HepG2 (cell line): ENCODE results near the gene UCN2. TPM values are rescaled to one million over a fixed set of nuclear protein-coding genes. Genes with fewer than 3 reads are reported as not detected.

ENCODE experiments used
- CCAR2 ChIP-seq: fragments of 200-400 bp; formaldehyde crosslinking; optimal IDR thresholded peaks from 2 replicates; pipeline ENCODE3; 2018; ENCODE audit warnings: low read depth, mild to moderate bottlenecking, low read length, moderate library complexity
- ETV5 ChIP-seq: IDR thresholded peaks from 2 replicates; pipeline ENCODE4 v1.6.1; 2018; ENCODE audit warnings: missing biosample characterization, missing genetic modification reagents, inconsistent platforms, borderline replicate concordance
- HIVEP1 ChIP-seq: sonication (generic); formaldehyde crosslinking; IDR thresholded peaks from 2 replicates; pipeline ENCODE4 v1.4.0; 2020; ENCODE audit warnings: mild to moderate bottlenecking, missing genetic modification reagents
- IKZF1 ChIP-seq: fragments of 450-650 bp; IDR thresholded peaks from 2 replicates; pipeline ENCODE4 v1.7.1; 2016
- MLLT10 ChIP-seq: sonication (generic); formaldehyde crosslinking; IDR thresholded peaks from 2 replicates; pipeline ENCODE4 v1.4.0; 2020; ENCODE audit warnings: missing genetic modification reagents
- NONO ChIP-seq, 2 experiments: fragments of 450-650 bp in 1 of 2; sonication (generic) in 1 of 2; formaldehyde crosslinking in 1 of 2; IDR thresholded peaks in 1 of 2; conservative IDR thresholded peaks in 1 of 2; 2 replicates each; pipeline versions ENCODE4 v1.6.1 to v1.8.0; 2017 to 2022; ENCODE audit warnings: mild to moderate bottlenecking in 1 of 2, missing genetic modification reagents in 1 of 2, moderate library complexity in 1 of 2
- PAX8 ChIP-seq: sonication (generic); formaldehyde crosslinking; IDR thresholded peaks from 2 replicates; pipeline ENCODE4 v1.8.0; 2022; ENCODE audit warnings: mild to moderate bottlenecking, missing genetic modification reagents, borderline replicate concordance
- PRDM10 ChIP-seq: sonication (generic); formaldehyde crosslinking; IDR thresholded peaks from 2 replicates; pipeline ENCODE4 v1.4.0; 2020; ENCODE audit warnings: low read depth, missing genetic modification reagents
- PREB ChIP-seq: sonication (generic); formaldehyde crosslinking; IDR thresholded peaks from 2 replicates; pipeline ENCODE4 v1.4.0; 2020; ENCODE audit warnings: missing genetic modification reagents
- RBFOX2 ChIP-seq: fragments of 200-400 bp; formaldehyde crosslinking; IDR thresholded peaks from 2 replicates; pipeline ENCODE4 v1.6.1; 2017; ENCODE audit warnings: low read depth, mild to moderate bottlenecking, low read length
- ZBTB21 ChIP-seq: sonication (generic); formaldehyde crosslinking; IDR thresholded peaks from 2 replicates; pipeline ENCODE4 v1.4.0; 2020; ENCODE audit warnings: missing genetic modification reagents
- ZBTB44 ChIP-seq: sonication (generic); formaldehyde crosslinking; IDR thresholded peaks from 2 replicates; pipeline ENCODE4 v1.4.0; 2020; ENCODE audit warnings: missing genetic modification reagents
- ZNF580 ChIP-seq: IDR thresholded peaks from 2 replicates; pipeline ENCODE4 v1.6.1; 2016; ENCODE audit warnings: low read depth, borderline replicate concordance
- ZNF598 ChIP-seq: sonication (generic); formaldehyde crosslinking; IDR thresholded peaks from 2 replicates; pipeline ENCODE4 v1.5.1; 2020; ENCODE audit warnings: mild to moderate bottlenecking, missing genetic modification reagents, borderline replicate concordance
- ZNF773 ChIP-seq: sonication (generic); formaldehyde crosslinking; IDR thresholded peaks from 2 replicates; pipeline ENCODE4 v1.4.0; 2020; ENCODE audit warnings: missing genetic modification reagents, borderline replicate concordance
- polyA plus RNA-seq, 8 experiments: library from polyadenylated mRNA; depleted of rRNA in 3 of 8; stranded (reverse) in 7 of 8; unstranded in 1 of 8; fragments of >200 nt; fragmentation: Illumina TruSeq in 4 of 8; extraction: Trizol in 4 of 8; gene quantifications; 2 replicates each; pipeline versions ENCODE4 v1.2.1 to v1.2.3, GENCODE V29; 2011 to 2016; ENCODE audit warnings: low read depth in 4 of 8, missing spikeins in 1 of 8, mixed read lengths in 1 of 8; ENCODE audit not compliant: insufficient read depth in 1 of 8
- total RNA-seq, 5 experiments: library from RNA; depleted of rRNA; stranded (reverse); fragments of >200 nt; fragmentation: Illumina TruSeq; extraction: Trizol; gene quantifications; 2 replicates each; pipeline ENCODE4 v1.2.3, GENCODE V29; 2016; ENCODE audit warnings: low read depth in 1 of 5
- TF ChIP-seq, protein P1 (sequence below): sonication (generic); formaldehyde crosslinking; IDR thresholded peaks from 2 replicates; pipeline ENCODE4 v1.8.1; 2022; ENCODE audit warnings: low read depth, mild to moderate bottlenecking, missing genetic modification reagents
- TF ChIP-seq, protein P2 (sequence below): IDR thresholded peaks from 2 replicates; pipeline ENCODE4 v1.6.1; 2016; ENCODE audit warnings: control low read depth

UCN2 gene
- total and polyA plus RNA-seq, 2 of the 13 experiments (the other 11 are each of a cell fraction or from before 2014, with no cell fraction given), result 0.07 to 1.5 TPM

- TF ChIP-seq PRDM10 (CRISPR knock-in tag) (peak; percentile 18), ZBTB44 (no peak), MLLT10 (no peak), HIVEP1 (peak; percentile 90), RBFOX2 (peak; percentile 99), PAX8 (0 out of 2 replicates have a peak, but pooled peaks have one; percentile 23), CCAR2 (no peak), ZBTB21 (no peak), ZNF598 (peak; percentile 59; the same call in 1 of the 2 replicates), IKZF1 (no peak), PREB (CRISPR knock-in tag) (no peak), ZNF580 (CRISPR knock-in tag) (peak; percentile 63), ZNF773 (CRISPR knock-in tag) (peak; percentile 81; the same call in 1 of the 2 replicates), NONO (IDR thresholded peaks at IDR 0.05) (no peak), NONO (CRISPR knock-in tag; conservative IDR thresholded peaks at IDR 0.05) (peak; percentile 89), ETV5 (CRISPR knock-in tag) (peak; percentile 13; the same call in 1 of the 2 replicates)
- TF ChIP-seq, protein P1, sequence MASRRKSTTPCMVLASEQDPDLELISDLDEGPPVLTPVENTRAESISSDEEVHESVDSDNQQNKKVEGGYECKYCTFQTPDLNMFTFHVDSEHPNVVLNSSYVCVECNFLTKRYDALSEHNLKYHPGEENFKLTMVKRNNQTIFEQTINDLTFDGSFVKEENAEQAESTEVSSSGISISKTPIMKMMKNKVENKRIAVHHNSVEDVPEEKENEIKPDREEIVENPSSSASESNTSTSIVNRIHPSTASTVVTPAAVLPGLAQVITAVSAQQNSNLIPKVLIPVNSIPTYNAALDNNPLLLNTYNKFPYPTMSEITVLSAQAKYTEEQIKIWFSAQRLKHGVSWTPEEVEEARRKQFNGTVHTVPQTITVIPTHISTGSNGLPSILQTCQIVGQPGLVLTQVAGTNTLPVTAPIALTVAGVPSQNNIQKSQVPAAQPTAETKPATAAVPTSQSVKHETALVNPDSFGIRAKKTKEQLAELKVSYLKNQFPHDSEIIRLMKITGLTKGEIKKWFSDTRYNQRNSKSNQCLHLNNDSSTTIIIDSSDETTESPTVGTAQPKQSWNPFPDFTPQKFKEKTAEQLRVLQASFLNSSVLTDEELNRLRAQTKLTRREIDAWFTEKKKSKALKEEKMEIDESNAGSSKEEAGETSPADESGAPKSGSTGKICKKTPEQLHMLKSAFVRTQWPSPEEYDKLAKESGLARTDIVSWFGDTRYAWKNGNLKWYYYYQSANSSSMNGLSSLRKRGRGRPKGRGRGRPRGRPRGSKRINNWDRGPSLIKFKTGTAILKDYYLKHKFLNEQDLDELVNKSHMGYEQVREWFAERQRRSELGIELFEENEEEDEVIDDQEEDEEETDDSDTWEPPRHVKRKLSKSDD (CRISPR knock-in tag), result peak; percentile 97
- TF ChIP-seq, protein P2, sequence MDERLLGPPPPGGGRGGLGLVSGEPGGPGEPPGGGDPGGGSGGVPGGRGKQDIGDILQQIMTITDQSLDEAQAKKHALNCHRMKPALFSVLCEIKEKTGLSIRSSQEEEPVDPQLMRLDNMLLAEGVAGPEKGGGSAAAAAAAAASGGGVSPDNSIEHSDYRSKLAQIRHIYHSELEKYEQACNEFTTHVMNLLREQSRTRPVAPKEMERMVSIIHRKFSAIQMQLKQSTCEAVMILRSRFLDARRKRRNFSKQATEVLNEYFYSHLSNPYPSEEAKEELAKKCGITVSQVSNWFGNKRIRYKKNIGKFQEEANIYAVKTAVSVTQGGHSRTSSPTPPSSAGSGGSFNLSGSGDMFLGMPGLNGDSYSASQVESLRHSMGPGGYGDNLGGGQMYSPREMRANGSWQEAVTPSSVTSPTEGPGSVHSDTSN (CRISPR knock-in tag), result no peak
Measured at GRCh38 chr3:48609088-48610005, 45.8 kb upstream of the UCN2 start, which contains the start of gene UQCRC1 (continued).
